ENCODE measurements around the gene MSL1.

Gene MSL1

GRCh38 chr17:40121181-40122135 is at the start of gene MSL1:
Gene MSL1 (plus strand): TSS chr17:40121971. CDS start chr17:40122613, 642 bp downstream.
- peak; percentile 76 for DNase-seq (ENCODE audit: low spot score)

- peak; percentile 92 for DNase-seq (ENCODE audit: low spot score)
Observed at GRCh38 chr17:40072040-40072734, 49.6 kb upstream of the MSL1 start.

- no peak for DNase-seq (ENCODE audit: low spot score)
Observed at GRCh38 chr17:40072735-40073346, 48.9 kb upstream of the MSL1 start.

GRCh38 chr17:40073454-40074174 is 48.2 kb upstream of the MSL1 start:
- DNase-seq (ENCODE audit: low spot score): peak; percentile 74

- DNase-seq (ENCODE audit: low spot score): no peak
Observed at GRCh38 chr17:40074175-40074512, 47.6 kb upstream of the MSL1 start.

- DNase-seq (ENCODE audit: low spot score): no peak
Observed at GRCh38 chr17:40074871-40075200, 46.9 kb upstream of the MSL1 start.

- DNase-seq (ENCODE audit: low spot score): peak; percentile 87
Observed at GRCh38 chr17:40075201-40075941, 46.4 kb upstream of the MSL1 start.

- no peak for DNase-seq (ENCODE audit: low spot score)
Observed at GRCh38 chr17:40075942-40076498, 45.8 kb upstream of the MSL1 start.

- no peak for DNase-seq (ENCODE audit: low spot score)
Observed at GRCh38 chr17:40076591-40076990, 45.2 kb upstream of the MSL1 start.

- no peak for DNase-seq (ENCODE audit: low spot score)
Observed at GRCh38 chr17:40079545-40079944, 42.2 kb upstream of the MSL1 start.

- no peak for DNase-seq (ENCODE audit: low spot score)
Observed at GRCh38 chr17:40084477-40084876, 37.3 kb upstream of the MSL1 start.

- DNase-seq (ENCODE audit: low spot score): no peak
Observed at GRCh38 chr17:40086150-40087044, 35.4 kb upstream of the MSL1 start.

GRCh38 chr17:40087049-40087794 is 34.5 kb upstream of the MSL1 start:
- DNase-seq (ENCODE audit: low spot score): no peak

- DNase-seq (ENCODE audit: low spot score): no peak
Observed at GRCh38 chr17:40087903-40088718, 33.7 kb upstream of the MSL1 start.

GRCh38 chr17:40089077-40089895 is 32.5 kb upstream of the MSL1 start:
- no peak for DNase-seq (ENCODE audit: low spot score)

GRCh38 chr17:40090237-40091119 is 31.3 kb upstream of the MSL1 start:
- DNase-seq (ENCODE audit: low spot score): no peak

Data from pons (tissue), 1 donor.